Measurements from ENCODE around the gene DOCK2.

DOCK2 gene

DNA sequence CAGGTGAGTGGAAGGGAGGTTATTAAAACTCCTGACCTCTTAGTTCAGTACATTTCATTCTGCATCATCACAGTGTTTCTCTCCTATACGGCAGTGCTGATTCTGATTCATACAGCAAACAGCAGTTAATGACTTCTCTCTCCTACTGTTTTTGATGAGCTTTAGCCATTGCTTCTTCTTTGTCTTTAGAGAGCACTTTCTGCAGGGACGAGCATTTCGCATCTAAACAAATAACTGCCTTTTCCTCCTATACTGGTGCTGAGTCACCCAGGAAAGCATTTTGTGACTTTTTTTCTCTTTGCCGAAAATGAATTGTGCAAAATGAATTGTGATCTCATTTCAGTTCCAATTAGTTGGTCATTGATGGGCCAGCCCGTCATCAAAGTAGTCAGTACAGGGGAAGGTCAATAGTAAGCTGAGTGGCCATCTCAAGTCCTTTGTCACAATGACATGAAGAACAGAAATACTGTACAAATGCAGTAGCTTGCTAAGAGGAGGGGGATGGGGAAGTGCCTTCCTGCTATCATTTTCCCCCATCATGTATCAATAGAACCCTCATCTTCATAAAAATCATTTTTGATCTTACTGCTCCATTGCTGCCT, 244.7 kb downstream of the DOCK2 start:
- POLR2A ChIA-PET (ENCODE audit: low non-redundant PET): no interaction called here
- no peak for DNase-seq (ENCODE audit: low spot score)
- CTCF ChIA-PET: no interaction called here
- TF ChIP-seq, protein P1, sequence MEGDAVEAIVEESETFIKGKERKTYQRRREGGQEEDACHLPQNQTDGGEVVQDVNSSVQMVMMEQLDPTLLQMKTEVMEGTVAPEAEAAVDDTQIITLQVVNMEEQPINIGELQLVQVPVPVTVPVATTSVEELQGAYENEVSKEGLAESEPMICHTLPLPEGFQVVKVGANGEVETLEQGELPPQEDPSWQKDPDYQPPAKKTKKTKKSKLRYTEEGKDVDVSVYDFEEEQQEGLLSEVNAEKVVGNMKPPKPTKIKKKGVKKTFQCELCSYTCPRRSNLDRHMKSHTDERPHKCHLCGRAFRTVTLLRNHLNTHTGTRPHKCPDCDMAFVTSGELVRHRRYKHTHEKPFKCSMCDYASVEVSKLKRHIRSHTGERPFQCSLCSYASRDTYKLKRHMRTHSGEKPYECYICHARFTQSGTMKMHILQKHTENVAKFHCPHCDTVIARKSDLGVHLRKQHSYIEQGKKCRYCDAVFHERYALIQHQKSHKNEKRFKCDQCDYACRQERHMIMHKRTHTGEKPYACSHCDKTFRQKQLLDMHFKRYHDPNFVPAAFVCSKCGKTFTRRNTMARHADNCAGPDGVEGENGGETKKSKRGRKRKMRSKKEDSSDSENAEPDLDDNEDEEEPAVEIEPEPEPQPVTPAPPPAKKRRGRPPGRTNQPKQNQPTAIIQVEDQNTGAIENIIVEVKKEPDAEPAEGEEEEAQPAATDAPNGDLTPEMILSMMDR (conservative IDR thresholded peaks at IDR 0.05; ENCODE audit: low read depth): no peak
- no peak overlapping the region for H3K27ac ChIP-seq

DNA sequence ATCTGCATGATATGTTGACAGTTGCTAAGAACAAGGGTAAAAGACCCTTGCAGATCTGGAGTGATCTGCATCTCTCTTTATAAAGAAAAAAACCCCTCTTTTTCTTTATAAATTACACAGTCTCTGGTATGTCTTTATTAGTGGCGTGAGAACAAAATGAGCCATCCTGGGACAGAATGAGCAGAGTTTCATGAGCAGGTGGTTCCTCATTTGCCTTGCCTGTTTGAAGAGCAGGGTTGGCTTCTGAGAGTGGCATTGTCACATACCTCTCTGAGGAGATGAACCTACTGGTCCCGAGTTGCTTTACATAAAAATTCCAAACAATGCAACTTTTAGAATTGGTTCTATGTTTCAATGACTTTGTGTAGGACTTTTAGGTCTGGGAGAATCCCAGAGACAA, 249.0 kb downstream of the DOCK2 start:
- TF ChIP-seq, protein P1 (conservative IDR thresholded peaks at IDR 0.05; ENCODE audit: low read depth): no peak

DNA sequence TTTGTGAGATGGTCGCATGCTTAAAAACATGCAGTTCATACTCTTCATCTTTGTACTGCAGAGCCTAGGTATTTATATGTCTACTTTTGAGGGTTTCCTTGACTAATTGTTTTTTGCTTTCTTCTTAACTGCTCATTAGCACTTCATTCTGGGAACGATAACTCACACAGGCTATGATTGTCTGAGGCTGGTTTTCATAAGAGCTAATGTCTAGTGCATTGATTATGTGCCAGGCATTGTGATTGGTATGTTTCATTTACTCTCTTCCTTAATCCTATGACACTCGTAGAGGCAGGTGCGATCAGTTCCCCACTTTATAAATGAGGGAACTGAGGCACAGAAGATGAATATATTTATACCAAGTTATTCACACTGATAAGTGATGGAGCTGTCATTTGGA, 249.6 kb downstream of the DOCK2 start:
- POLR2A ChIA-PET (ENCODE audit: low non-redundant PET): no interaction called here
- TF ChIP-seq, protein P1 (conservative IDR thresholded peaks at IDR 0.05; ENCODE audit: low read depth): no peak
- CTCF ChIA-PET: no interaction called here
- H3K27ac ChIP-seq: no peak overlapping the region
- DNase-seq (ENCODE audit: low spot score): no peak

More for the DNA sequence above, 249.0 kb downstream of the DOCK2 start:
- H3K27ac ChIP-seq: no peak overlapping the region
- POLR2A ChIA-PET (ENCODE audit: low non-redundant PET): no interaction called here
- DNase-seq (ENCODE audit: low spot score): no peak
- CTCF ChIA-PET: no interaction called here

DNA sequence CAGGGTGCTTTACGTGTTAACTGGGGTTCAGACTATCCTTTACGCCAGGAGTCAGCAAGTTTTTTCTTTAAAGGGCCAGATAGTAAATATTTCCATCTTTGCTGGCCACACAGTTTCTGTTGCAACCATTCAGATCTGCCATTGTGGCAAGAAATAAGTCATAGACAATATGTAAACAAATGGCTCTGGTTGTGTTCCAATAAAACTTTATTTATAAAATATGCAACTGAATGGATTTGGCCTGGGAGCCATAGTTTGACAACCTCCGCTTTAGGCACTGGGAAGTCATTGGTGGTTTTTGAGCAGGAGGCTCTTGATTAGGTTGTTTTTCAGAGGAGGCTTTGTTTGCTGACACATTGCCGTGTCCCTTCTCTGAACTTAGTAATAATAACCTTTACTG, 252.5 kb downstream of the DOCK2 start:
- TF ChIP-seq, protein P1 (conservative IDR thresholded peaks at IDR 0.05; ENCODE audit: low read depth): no peak
- ChIA-PET POLR2A (ENCODE audit: low non-redundant PET) (no interaction called here), CTCF (no interaction called here)
- H3K27ac ChIP-seq: no peak overlapping the region
- no peak for DNase-seq (ENCODE audit: low spot score)

DNA sequence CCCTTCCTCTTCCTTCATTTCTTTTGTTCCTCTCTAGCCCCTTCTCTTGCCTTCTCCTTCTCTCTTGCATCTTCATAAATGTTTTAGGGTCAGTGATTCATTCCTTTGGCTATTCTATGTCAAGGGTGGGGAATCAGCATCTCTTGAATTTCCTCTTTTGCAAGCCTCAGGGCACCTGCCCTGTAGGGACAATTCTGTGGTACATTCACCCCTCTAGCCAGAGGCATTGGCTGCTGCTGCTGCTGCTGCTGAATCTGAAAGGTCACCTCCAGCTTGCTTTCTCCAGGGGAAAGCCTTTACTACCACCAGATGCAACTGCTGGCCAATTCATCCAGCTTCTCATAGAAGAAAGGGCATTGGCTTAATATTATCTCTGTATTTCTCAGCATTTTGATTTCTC, 255.9 kb downstream of the DOCK2 start:
- TF ChIP-seq, protein P1 (conservative IDR thresholded peaks at IDR 0.05; ENCODE audit: low read depth): no peak
- H3K27ac ChIP-seq: no peak overlapping the region
- POLR2A ChIA-PET (ENCODE audit: low non-redundant PET): no interaction called here
- no peak for DNase-seq (ENCODE audit: low spot score)
- CTCF ChIA-PET: no interaction called here

DNA sequence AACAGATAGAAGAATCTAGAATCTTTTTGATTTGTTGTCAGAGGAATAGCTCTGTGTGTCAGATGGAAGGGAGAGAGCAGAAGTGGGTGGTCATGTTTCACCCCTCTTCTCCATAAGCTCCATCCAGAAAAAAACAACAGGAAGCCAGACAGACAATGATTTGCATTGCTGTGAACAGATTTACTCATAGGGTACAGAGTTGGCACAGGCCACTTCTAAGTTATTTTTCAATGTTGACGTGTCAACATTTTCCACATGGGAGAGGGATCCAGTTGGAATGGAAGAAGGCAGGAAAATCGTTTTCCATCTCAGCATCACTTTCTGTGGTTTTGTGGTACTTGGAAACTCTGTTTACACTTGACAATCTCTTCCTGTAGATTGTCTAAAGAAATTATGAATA, 256.5 kb downstream of the DOCK2 start:
- ChIA-PET POLR2A (ENCODE audit: low non-redundant PET) (no interaction called here), CTCF (no interaction called here)
- TF ChIP-seq, protein P1 (conservative IDR thresholded peaks at IDR 0.05; ENCODE audit: low read depth): no peak
- DNase-seq (ENCODE audit: low spot score): no peak
- H3K27ac ChIP-seq: no peak overlapping the region
